HG03066 (cell line): ENCODE measurements around the gene COL24A1.
"Not testable (repeated sequence)": the region's sequence is repeated elsewhere in the genome, so short reads cannot be mapped to it uniquely, and the experiment has no call there.

Source experiments
- ATAC-seq: cut with Tn5 transposase; IDR thresholded peaks from one replicate; pipeline ENCODE4 v1.9.1; 2021; ENCODE audit warnings: low read depth; ENCODE audit not compliant: unreplicated experiment

COL24A1 gene

DNA sequence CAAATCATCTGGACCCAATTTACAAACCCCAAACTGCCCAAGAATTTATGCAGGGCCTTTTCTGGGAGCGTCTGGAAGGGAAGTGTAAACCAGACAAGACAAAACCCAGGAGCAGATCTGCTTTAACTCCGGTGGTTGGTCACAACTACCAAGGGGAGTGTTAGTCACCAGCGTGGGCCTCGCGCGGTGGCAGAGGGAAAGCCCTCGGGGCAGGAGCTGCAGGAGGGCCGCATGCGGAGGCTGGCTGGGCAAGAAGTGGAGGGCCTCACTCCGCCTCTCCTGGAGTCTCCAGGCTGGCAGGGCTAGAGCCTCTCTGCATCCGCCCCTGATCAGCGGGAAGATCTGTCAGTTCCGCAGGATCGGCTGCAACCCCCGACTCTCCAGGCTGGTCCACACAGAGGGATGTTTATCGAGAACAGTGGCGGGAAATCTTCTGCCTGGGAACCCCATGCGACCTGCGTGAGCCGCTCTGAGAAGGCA, 2.0 kb downstream of the COL24A1 start:
- no peak for ATAC-seq

DNA sequence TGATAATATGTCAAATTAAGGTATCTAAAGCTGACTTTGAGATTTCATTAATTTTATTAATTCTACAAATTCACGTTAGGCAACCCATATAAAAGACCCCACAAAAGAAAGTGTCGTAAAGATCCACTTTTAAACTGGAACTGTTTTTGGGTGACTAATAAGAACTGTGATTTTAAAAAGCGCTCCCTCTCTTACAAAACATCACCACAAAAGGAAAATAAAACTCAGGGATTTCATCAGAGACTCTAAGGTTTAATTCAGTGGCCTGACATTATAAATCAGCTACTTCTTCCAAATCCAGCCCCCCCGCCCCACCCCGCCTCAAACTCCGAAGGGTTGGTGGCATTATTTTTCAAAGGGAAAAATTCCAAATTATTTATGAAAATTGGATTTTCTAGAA, 2.7 kb downstream of the COL24A1 start:
- ATAC-seq = no peak

DNA sequence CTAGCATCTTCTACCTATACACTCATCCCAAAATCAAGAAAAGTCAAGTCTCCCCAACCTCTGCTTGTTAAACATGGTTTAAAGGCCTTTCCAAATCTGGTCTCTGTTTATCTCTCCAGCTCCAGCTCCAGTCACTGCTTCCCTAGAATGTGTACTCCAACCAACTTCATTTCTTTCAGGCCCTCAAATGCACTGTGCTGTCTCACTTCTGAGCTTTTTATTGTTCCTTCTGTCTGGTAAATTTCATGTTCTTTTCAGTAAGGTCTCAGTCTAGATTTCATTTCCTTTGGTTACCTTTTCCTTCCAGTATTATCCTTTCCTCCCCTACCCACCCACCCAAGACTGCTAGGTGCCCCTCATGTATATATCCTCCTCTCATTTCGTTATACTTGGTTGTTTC, 3.7 kb downstream of the COL24A1 start:
- no peak for ATAC-seq

DNA sequence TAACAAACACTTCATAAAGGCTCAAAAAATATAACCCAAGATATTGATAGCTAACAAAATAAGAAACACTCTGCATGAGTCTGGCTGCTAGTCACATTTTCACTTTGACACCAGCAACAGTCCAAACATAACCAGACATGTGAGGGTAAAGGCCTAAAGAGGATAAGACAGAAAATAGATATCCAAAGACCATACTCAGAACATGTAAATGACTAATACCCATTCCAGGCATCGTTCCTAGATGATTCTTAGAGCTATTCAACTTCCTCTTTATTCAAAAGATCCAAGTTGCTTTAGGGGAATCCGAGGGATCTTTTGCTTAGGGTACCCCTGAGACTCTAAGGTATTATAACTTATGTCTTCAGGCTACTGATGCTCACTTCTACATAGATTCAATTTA, 5.1 kb downstream of the COL24A1 start:
- no peak for ATAC-seq

DNA sequence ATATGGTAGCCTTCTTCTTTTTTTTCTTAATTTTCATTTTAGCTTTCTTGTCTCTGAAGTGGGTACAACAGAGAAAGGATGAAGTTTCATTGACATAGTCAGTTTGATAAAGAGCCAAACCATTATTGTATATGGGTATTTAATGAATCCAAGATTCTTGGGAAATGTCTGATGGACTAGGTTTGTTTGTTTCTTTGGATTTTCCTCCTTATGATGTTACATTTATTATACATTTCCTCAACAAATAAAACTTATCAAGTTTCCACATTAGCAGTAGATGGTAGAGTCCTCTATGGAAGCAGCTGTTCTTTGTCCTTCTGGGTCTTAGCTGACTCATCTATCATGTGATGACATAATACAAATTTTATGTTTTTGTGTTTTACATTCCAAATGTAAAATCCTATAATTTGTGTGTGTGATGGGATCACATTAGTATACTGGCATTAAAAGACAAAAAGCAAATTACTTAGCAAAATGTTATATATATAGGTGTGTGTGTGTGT, 6.0 kb downstream of the COL24A1 start:
- ATAC-seq = no peak

DNA sequence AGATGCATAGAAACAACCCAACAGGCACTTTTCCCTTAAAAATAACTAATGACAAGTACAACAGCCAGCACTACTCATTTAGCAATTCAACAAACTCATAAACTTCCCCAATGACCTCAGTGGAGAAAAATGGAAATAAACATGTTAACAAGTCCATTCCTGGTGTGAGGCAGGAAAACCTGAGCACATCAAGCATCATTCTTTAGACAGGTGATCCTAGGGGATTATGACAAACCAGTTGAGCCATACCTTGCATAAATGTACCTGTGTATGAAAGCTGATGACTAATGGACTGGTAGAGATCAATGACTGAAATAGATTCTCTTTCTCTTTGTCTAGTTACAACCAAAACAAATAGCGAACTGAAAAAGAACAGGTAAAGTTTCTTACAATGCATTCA, 7.0 kb downstream of the COL24A1 start:
- ATAC-seq = no peak

DNA sequence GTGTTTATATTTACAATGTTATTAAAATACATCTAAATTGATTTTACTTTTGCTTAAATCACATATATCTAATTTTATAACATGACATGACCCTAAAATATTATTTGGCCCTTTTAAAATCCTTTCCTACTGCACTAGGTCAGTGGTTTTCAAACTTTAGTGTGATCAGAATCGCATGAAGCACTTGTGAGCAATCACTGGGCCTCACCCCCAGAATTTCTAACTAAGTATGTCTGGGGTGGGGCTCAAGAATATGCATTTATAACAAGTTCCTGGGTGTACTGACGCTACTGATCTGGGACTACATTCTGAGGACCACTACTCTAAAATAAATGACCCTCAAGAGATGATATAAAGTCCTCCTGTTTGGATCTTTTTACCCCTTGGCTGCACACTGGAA, 8.8 kb downstream of the COL24A1 start:
- ATAC-seq = no peak

DNA sequence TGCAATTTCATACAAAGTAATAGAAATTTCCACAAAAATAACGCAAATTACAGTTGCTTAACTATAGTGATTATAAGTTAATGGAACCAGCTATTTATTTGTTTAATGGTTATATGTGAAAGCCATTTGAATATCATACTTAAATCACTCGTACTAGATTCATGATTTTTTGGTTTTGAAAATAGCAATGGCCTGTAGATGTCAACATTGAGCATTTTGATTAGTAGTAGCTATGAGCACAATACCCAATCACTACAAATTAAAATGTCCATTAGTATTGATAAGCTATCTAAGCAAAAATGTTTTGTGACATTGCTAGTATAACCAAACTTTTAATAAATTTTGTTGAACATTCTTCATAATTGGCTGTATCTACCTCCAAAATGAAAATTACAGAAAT, 10.0 kb downstream of the COL24A1 start:
- ATAC-seq = no peak

DNA sequence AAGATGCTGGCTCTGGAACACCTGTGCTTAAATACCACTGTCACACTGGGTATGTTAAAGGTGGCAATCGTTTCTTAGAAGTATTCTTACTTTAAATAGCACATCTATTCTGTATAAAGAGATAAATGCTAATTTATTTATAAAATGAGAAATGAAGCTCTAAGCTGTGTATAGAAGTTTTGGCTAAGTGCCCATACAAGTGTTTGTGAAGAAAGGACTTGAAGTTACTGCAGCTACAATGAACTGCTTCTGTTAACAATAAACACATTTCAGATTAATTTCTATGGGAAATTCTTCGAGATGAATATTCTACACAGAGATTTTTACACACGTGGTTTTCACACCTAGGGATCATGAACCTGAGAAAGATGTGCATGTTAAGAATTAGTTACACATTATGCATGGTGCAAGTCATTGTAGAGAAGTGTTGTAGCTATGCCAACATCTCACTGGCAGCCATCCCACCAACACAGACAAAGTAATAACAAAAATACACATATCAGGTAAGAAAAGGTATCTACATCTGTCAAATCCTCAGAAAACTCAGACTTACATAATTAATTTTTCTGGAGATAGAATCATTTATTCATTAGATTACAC, 16.2 kb downstream of the COL24A1 start:
- no peak for ATAC-seq

DNA sequence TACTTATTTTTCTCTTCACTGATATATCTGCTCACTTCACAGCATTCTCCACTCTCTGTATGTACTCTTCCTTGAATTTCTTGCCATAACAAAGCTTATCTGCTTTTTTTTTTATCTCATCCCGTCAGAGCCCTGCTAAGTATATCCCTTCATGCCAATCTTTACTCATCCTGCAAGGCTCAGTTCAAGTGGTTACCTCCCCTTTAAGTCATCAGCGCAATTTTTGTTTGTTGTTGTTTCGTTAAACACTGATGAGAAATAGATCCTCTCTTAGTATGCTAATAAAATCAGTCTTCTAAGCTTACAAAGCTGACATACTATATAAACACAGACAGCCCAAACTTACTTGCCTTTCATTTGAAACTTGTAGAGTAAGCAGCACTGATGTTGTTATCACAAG, 17.8 kb downstream of the COL24A1 start:
- no peak for ATAC-seq

DNA sequence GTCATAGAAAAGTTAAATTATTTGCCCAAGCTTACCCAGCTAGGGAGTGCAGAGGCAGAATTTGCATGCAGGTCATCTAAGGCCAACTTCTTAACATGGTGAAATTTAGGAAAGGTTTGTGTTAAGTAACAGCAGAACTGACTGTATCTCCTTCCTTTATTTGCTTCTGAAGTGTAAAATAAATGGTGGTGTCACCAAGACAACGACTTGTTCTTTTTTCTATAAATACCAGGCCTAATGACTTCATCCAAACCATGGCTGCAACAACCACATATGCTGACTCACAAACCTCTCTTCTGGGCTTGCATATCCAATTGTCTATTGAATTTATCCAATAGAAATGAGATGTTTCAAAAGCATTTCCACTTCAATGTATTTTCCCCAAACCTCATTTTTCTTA, 19.1 kb downstream of the COL24A1 start:
- no peak for ATAC-seq

DNA sequence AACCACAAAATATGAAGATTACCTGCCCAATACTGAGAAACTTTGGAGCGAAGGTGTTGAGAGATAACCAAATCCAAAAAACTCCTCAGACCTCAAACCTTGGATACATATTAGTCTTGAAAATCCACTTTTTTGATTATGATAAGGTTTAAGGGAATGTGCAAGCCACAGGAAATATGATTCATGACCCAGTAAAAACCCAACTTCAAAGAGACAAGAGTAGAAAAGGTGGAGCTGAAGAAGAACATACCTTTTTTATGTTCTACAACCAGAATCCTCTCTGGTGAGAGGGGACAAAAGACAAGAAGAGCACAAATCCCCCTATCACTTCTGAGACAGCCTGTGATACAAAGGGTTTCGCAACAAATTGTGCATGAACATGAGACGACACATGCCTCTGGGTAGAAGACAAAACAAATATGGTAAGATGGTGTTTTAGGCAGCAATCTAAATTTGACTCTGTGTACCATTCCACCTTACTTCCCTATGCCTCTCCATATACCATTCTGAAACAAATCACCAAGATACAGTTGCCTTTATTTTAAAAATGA, 37.3 kb downstream of the COL24A1 start:
- ATAC-seq = no peak

DNA sequence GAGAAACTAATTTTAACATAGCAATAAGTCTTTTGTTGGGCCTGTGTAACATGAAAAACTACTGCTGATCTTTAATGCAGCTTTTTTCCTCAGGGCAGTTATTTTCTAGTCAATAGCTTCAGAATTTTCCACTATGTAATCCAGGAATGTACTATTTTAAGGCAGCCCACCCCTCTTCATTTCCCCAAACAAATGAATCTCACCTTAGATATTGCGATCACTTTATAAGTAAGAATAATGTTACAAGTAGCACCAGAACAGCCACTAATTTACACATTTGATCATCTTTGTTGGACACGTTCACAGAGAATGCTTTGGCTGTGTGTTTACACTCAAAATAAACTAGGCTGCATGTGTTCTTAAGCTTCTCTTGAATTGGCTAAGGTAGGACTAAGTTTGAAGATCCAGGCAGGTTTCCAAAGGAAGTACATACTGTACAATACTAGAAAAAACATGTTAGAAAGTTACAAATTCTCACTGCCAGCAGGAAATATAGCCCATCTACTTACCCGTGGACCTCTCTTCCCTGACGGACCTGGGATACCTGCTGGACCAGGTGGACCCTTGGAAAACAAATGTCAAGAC, 41.7 kb downstream of the COL24A1 start:
- ATAC-seq = no peak

DNA sequence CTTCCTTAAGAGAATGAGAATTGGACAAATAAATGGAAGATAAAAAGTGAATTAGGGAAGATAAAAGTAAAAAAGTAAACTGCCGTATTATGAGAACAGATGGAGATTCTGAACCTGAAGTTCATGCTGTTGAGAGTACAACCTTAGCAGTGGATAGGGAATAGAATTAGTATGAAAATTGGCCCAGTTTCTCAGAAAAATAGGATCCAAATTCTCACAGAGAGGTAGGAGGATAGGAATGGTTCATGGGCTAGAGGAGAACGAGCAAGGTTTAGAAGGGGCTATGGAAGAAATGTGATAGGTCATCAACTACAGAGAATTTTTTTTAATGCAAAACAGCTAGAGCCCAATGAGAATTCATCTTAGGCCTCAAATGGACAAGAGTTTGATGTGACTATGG, 42.3 kb downstream of the COL24A1 start:
- ATAC-seq = no peak

DNA sequence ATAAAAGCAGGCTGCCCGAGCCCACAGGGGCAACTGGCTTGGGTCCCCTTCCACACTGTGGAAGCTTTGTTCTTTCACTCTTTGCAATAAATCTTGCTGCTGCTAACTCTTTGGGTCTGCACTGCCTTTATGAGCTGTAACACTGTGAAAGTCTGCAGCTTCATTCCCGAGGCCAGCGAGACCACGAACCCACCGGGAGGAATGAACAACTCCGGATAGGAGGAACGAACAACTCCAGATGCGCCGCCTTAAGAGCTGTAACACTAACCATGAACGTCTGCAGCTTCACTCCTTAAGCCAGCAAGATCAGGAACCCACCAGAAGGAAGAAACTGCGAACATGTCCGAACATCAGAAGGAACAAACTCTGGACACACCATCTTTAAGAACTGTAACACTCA, 45.0 kb downstream of the COL24A1 start:
- ATAC-seq = not testable (repeated sequence)

DNA sequence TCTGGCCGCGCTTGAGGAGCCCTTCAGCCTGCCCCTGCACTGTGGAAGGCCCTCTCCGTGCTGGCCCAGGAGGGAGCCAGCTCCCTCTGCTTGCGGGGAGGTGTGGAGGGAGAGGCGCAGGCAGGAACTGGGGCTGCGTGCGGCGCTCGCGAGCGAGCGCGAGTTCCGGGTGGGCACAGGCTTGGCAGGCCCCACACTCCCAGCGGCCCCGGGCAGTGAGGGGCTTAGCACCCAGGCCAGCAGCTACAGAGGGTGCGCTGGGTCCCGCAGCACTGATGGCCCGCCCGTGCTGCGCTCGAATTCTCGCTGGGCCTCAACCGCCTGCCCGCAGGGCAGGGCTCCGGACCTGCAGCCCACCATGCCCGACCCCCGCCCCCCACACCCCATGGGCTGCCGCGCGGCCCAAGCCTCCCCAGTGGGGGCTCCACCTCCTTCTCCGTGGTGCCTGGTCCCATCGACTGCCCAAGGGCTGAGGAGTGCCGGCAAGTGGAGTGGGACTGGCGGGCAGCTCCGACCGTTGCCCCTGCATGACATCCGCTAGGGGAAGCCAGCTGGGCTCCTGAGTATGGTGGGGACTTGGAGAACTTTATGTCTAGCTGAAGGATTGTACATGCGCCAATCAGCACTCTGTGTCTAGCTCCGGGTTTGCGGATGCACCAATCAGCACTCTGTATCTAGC, 46.0 kb downstream of the COL24A1 start:
- ATAC-seq = no peak

DNA sequence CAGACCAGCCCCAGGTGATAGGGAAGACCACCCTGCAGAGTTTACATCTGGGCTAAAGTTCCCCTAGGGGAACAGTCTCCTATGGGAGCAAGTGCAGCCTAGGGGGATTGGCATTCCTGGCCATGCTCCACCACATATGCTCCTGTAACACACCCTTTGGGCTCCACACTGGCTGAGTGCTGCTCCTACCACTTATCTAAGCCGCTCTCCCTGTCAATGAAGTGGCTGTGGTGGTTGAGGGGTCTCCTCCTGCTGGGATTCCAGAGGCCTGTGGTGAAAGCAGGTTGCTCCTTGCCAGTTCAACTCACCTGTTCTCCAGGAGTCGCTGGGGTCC, 51.1 kb downstream of the COL24A1 start:
- no peak for ATAC-seq

DNA sequence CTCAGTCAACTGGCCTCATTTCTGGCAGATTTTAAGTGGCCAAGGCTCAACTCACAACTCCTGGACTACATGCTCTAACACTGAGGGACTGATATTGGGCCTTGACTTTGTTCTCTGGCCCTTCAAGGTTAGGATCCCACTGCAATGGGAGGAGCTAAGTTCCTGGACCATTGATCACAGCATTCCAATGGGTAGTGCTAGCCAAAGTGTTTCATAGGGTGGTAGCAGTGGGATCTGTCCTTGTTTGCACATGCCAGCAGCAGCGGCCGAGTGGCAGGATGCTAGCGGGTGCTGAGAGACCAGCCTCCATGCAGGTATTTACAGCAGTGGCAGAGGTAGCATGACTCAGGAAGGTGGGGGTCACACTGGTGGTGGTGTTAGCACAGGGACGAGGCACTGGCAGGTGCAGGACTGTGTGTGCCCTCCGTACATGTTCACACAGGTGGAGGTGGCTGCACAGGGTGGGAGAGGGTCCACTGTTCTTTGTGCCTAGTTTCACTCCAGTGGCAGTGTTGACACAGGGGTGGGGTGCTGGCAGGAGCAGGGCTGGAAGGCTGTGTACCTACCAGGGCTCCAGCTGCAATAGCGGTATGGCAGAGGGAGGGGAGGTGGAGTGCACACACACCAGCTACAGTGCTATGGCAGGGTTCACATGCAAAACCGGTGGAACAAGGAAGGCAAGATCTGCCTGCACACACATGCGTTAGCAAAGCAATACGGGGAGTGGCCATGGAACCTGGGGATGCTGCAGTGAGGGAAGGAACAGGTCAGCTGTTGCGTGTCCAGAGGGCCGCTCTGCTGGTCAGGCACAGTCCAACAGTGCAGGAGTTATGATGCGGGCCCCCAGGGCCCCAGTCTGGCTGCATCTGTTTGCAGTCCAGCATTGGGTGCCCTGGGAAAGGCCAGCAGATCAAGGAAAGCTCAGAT, 51.7 kb downstream of the COL24A1 start:
- ATAC-seq = no peak

DNA sequence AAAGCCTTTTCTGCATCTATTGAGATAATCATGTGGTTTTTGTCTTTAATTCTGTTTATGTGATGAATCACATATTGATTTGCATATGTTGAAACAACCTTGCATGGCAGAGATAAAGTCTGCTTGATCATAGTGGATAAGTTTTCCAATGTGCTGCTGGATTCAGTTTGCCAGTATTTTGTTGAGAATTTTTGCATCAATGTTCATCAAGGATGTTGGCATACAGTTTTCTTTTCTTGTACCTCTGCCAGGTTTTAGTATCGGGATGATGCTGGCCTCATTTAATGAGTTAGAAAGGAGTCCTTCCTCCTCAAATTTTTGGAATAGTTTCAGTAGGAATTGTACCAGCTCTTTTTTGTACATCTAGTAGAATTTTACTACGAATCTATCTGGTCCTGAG, 55.0 kb downstream of the COL24A1 start:
- ATAC-seq = no peak

DNA sequence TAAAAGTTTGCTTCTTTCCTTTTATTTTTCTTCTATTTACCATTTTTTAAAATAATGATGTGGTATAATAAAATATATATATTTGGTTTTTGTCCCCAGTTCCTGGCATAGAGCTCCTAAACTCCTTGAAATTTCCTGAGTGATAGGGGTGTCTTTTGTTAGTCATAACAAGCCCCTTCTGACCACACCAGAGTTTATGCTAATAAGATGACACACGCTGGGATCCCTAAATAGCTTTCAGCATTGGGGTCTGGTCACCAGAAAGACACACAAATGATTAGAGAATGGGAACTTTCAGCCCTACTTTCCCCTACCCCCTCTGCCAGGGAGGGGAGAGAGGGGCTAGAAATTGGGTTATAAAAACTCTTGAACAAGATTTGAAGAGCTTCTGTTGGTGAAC, 56.2 kb downstream of the COL24A1 start:
- ATAC-seq = no peak

DNA sequence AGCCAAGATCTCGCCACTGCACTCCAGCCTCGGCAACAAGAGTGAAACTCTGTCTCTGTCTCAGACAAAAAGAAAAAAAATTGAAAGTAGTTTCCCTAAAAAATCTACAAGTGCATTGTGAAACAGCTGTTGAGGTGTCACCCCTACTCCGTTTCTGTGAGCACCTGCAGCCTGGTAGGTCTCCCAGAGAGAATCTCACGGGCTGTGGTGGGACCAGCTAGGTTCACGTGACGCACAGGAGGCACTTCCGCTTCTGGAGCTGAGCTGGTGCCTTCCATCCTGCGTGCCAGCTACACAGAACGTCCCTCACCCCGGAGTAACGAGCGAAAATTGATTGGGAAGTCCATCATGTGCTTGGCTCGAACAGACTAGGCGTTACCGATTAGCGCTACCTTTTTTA, 66.8 kb downstream of the COL24A1 start:
- no peak for ATAC-seq
